ENCODE measurements around the gene TEX14.
"Not testable (repeated sequence)": the region's sequence is repeated elsewhere in the genome, so short reads cannot be mapped to it uniquely, and the experiment has no call there.

The TEX14 gene

DNA sequence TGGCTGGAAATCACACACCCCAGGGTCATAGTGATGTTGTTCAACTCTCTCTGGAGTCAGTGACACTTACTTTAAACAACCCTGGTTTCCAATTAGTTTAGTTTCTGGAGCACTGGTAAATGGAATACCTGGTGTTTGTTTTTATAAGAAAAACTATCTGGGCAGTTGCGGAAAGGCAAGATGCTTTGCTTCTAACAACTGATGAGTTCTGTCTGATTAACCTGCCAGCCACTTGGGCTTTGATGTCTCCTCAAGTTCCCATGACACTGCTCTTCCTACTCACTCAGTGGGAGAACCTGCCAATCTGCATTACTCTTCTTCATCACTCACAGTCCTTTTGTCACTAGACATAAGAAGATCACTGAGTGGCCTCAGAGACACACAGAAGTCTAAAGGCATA is 98.7 kb downstream of the TEX14 start:
- no peak for DNase-seq

DNA sequence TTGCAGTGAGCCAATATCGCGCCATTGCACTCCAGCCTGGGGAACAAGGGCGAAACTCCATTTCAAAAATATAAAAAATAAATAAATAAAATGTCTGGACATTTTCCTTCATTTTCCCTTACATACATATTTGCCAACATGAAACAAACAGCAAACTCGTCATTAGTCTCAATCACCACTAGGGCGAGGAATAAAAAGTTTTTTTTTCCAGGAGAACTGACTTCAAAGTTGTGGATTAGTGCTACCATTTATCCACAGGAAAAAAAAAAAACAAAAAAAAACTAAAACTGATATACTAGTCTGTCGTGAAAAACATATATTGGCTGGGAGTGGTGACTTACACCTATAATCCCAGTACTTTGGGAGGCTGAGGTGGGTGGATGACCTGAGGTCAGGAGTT is 100.4 kb downstream of the TEX14 start:
- DNase-seq = no peak

GRCh38 chr17:58590377-58590776 is 101.5 kb downstream of the TEX14 start:
- no peak for DNase-seq

DNA sequence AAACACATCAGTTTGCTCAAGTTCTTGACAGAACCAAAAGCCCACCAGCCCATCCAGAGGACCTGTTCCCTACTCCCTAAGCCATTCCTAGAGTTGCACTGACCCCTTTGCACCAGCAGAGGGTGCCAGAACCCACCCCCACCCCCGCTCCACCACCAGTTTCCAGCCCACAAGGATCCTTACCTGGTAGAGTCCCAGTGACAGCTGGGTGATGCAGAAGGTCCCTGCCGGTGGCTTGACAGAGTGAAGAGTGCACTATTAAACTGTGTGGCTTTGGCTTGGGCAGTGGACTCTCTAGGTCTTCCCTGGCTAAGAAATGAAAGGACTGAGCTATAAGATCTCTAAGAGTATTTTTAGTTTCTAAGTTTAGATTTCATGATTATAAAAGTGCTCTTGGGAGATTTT is 104.1 kb downstream of the TEX14 start:
- peak; percentile 53 for DNase-seq

DNA sequence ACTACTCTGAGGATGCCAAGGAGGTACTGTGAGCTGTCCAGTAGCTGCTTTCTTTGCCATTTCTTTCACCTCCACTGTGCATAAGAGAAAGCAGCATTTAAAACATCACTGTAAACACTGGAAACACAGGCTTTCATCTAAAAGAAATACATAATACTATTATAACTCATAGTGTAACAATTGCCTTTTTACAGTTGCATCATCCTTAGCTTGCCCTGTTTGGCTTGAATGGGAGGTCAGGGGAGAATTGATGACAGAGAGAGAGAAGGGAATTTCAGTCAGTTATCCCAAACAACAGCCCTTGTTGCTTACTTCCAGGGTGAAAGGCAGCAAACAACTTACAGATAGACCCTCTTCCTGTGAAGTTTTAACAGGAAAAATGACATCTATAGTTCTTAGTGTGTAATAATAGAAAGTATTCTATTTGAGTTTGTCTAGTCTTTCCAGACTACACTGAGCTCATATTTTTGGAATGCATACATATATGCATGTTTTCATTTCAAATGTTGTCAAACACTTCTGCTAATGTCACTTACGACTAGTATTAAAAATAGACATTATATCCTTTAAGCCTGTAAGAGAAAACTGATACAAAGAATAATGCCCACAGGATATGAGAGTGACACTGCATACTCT is 105.7 kb downstream of the TEX14 start:
- DNase-seq = no peak

DNA sequence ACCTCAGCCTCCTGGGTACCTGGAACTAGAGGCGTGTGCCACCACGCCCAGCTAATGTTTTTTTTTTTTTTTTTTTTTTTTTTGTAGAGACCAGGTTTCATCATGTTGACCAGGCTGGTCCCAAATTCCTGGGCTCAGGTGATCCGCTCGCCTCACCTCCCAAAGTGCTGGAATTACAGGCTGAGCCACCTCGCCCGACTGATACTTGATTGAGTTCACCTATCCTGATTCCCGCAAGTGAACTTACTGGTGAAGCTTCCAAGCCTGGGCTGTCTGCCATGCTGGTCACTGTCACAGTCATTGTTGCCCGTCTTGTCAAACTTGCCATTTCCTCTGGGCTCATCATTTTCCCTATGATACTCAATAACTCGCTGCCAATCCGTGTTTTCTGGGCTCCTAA is 106.3 kb downstream of the TEX14 start:
- DNase-seq = no peak

DNA sequence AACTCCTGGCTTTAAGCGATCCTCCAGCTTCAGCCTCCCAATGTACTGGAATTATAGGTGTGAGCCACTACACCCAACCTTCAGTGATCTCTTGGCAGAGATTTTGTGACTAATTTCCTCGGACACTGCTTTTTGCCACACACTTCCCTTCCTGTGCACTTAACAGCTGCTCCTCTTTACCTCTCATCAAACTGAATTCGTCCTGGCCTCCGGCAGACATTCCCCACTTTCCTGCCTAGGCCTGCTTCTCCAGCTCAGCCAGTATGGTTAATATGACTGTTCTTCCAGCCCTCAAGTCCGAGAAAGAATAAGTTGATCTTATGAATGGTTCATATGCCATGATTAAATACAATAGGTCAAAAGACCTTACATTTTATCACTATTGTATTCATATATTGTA is 108.4 kb downstream of the TEX14 start:
- no peak for DNase-seq

DNA sequence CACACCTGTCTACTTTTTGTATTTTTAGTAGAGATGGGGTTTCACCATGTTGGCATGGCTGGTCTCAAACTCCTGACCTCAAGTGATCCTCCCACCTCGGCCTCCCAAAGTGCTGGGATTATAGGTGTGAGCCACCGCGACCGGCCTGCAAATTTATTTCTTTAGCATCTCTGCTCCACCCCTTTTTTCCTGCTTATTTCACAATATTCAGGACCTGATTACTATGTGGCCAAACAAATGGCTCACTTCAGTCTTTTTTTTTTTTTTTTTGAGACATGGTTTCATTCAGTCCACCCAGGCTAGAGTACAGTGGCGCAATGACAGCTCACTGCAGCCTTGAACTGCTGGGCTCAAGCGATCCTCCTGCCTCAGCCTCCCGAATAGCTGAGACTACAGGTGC is 109.1 kb downstream of the TEX14 start:
- DNase-seq = not testable (repeated sequence)

DNA sequence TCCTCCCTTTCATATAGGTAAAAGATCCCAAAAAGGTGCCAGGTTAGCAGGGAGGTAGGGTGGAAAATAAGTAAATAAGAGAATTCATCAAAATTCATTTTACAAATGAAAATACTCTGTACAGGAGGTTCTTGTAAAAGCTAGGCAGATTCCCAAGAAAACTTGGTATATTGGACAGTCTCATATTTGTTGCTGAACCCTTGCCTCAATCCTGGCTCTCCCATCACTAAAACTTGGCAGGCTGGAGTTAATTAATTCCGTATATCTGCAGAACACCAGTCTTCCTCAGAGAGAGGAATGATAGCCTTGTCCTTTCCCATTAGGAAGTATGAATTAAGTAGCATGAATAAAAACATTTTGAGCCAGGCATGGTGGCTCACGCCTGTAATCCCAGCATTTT is 111.2 kb downstream of the TEX14 start:
- DNase-seq = no peak

DNA sequence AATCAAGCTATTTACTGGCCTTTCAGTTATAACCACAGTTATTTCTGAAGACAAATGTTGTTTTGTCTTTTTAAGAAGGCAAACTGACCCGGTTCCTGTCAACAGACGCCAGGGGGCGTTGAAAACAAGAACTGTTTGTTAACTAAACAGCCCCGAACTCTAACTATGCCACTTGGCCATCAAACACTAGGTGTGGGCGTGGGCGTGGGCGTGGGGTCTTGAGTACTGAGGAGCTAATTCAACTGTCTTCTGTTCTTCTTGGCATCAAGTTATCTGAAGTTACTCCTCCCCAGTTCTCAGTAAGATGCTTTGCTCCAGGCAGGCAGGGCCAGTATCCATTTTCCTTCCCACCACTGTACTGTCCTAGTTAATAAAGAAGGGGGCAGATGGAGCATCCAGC is 114.1 kb downstream of the TEX14 start:
- DNase-seq = peak; percentile 38

GRCh38 chr17:58576679-58577367 is 115.0 kb downstream of the TEX14 start:
- DNase-seq = no peak

DNA sequence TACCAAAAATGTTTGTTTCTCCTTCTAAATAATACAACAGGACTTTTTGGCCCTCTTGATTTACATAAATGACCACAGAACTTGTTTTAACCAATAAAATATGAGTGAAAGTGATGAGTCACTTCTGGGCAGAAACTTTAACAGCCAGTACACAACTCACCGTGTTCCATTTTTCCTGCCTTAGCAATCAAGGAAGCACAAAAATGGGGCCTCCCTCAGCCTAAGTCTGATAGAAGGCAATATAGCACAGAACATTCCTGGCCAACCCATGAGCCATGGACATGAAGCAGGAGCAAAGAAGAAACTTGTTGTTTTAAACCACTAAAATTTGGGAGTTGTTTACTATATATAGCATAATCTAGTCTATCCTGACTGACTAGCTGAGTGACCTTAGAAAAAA is 116.3 kb downstream of the TEX14 start:
- no peak for DNase-seq

GRCh38 chr17:58574025-58574424 is 117.8 kb downstream of the TEX14 start:
- no peak for DNase-seq

DNA sequence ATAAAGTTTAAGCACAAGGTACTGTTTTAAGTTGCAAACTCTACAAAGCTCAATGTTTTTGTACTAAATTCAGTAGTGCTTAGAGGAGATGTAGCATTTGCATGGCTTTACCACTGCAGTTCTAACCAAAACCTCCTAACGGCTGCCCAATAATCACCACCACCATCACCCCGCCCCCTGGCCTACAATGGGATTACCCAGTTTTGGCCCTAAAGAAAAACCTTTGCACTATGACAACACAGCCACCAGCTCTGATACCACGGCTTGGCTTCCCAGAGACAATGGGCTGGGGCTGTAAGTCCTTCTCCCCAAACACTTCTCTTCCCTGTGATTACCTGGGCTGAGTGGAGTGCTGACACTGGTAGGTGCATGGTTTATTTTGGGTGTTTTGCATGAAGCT is 119.0 kb downstream of the TEX14 start:
- no peak for DNase-seq

DNA sequence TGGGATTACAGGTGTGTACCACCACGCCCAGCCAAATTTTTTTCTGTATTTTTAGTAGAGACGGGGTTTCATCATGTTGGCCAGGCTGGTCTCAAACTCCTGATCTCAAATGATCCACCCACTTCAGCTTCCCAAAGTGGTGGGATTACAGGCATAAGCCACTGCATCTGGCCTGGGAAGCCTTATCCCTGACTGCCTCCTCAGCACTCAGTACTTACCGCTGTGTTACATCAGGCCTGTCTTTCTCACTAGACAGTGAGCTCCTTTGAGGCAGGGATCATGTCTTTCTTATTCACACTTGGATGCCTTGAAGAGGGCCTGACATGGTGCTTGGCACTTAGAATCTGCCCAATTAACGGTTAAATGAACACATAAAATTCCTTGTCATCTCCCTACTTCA is 121.1 kb downstream of the TEX14 start:
- DNase-seq = no peak

DNA sequence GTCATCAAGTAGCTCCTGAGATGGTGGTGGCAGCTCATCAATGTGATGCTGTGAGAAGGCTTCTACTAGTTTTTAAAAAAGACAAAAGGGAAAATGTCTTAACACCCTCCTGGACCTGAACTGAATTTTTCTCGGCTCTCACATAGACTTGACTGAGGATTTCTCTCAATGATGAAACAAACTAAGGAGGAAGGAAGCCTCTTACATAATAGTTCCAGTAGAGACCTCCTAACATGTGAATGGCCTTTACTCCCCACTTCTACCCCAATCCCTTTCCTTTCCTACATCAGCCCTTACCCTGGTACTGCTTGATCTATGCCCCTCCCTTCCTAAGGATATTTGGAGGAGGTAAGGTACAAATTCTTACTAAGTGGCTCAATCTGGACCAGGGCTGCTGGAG is 122.6 kb downstream of the TEX14 start:
- DNase-seq = no peak

DNA sequence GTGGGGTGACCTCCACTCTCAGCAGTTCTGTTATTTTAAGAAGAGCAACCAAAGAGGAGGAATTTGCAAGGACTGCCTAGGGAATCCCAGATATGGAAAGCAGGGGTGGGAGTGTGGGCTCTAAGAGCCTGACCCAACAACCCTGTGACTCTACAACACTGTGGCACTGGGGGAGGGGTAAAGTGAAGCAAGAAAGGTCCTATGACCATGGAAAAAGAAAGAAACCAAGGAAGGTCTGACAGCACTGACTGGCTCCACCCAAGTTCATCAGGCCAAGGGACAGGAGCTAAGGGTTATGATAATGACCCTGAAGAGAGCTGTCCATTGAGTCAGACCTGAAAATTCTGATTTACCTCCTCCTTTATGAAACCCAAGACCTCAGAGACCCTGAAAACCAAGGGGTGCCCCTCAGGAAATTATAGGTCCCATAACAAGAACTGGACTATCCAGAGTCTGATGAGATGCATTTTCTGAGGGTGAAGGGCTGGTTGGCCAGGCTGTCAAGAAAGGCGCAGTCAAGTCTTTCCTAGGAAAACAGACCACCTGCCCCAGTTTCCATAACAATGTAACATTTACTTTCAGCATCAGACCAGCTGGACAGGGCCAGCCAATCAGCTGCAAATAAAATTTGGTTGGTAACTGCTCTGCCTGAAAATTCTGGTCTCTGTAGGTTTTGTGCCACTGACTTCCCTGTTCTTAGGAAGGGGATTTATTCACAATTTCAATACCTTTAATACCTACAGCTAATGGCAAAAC is 123.6 kb downstream of the TEX14 start:
- DNase-seq = no peak

- DNase-seq = no peak
These were observed 126.2 kb downstream of the TEX14 start for GRCh38 chr17:58565389-58566311.

DNA sequence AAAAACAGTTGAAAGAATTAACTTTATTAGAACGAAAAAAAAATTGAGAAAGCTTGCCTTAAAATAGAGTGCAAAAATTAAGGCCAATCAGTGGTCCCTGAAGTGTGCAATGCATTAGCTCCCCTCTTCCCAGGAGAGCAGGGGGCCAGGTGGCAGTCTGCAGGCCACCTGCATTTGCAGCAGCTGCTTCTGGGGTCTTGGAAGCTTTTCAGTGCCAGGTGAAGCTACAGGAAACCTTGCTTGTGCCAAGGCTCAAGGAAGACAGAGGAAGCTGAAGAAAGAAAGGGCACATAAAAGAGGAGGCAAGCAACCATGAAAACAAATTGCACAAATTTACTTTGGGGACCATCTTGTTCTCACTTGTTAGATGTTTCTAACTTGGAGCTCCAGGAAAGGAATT is 126.9 kb downstream of the TEX14 start:
- DNase-seq = no peak

DNA sequence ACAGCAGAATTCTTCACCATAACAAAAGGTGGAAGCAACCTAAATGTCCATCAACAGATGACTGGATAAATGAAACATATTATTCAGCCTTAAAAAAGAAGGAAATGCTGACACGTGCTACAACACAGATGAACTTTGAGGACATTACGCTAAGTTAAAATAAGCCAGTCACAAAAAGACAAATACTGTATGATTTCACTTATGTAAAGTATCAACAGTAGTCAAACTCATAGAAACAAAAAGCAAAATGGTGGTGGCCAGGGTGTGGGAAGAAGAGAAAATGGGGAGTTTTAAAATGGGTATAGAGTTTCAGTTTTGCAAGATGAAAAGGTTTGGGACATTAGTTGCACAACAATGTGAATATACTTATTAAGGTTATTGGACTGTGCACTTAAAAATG is 127.6 kb downstream of the TEX14 start:
- no peak for DNase-seq

DNA sequence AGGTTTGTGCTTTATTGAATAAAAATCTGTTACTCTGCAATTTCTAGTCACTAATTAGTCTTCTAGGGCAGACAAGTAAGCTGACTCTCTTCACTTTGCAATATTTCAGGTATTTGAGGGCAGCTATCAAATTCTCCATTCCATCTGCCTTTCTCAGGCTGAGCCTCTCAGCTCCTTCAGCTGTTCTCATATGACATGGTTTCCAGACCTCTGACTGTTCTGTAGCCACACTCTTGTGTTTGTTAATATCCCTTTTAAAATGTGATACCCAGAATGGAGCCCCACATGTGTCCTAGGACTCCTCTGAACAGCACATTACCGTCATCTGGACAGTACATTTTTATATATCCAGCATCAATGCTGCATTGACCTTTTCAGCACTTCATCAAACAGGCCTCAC is 131.3 kb downstream of the TEX14 start:
- no peak for DNase-seq

GRCh38 chr17:58557981-58558380 is 133.9 kb downstream of the TEX14 start:
- no peak for DNase-seq

DNA sequence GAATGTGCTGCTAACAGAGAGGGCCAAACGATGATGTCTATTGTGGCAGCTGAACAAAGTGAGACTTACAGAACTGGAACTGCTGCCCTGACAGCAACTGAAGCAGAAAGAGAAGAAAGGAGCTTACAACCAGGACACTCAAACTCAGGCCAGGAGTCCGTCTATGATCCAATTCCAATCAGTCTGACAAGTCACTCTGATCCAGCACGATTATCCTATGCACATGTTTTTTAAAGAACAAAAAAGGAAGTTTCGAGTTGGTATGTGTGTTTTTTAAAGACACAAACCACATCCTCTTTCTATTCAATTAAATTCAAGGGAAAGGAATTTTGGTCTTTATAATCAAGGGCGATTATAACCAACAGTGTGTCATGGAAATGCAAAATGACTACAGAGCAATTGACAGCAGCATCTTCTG is 135.0 kb downstream of the TEX14 start:
- DNase-seq = no peak

Data from COR-L47 (cell line).